Activated T-helper 1 cell treated with anti-CD3 and anti-CD28 coated beads, Interleukin-12 subunit alpha, Interleukin-12 subunit beta, Interleukin-2, Interleukin-4 antibody, amounts not matched to agents 30 ng/mL and 10 ng/mL and 1 ng/mL, durations not matched to agents 14 hours and 24 hours and 36 hours (primary cell): ENCODE data around the gene PKIB. TPM values are rescaled to one million over a fixed set of nuclear protein-coding genes. Genes with fewer than 3 reads are reported as not detected.
A peak's percentile ranks its signal among the peaks of the same experiment; 100 is the strongest.
"Not testable (repeated sequence)": the region's sequence is repeated elsewhere in the genome, so short reads cannot be mapped to it uniquely, and the experiment has no call there.

ENCODE experiments used
- DNase-seq: peaks from one replicate; pipeline ENCODE4 v3.0.0; 2021; ENCODE audit warnings: low spot score
- H3K27ac Mint-ChIP-seq: one replicate; pipeline ENCODE4 v1.8.0; 2021; ENCODE audit warnings: mild to moderate bottlenecking, mixed read lengths
- H3K27me3 Mint-ChIP-seq: one replicate; pipeline ENCODE4 v1.8.0; 2022; ENCODE audit warnings: mild to moderate bottlenecking, moderate library complexity, mixed read lengths; ENCODE audit not compliant: insufficient read depth
- H3K36me3 Mint-ChIP-seq: one replicate; pipeline ENCODE4 v1.8.0; 2021; ENCODE audit warnings: low read depth, mixed read lengths
- H3K4me1 Mint-ChIP-seq: one replicate; pipeline ENCODE4 v1.8.0; 2021; ENCODE audit warnings: low read depth, mixed read lengths
- H3K4me3 Mint-ChIP-seq: one replicate; pipeline ENCODE4 v1.8.0; 2021; ENCODE audit warnings: mild to moderate bottlenecking, moderate library complexity, mixed read lengths
- H3K9me3 Mint-ChIP-seq: one replicate; pipeline ENCODE4 v1.8.0; 2021; ENCODE audit warnings: mixed read lengths
- intact Hi-C: fragments of 100-400 bp; cut with micrococcal nuclease; formaldehyde crosslinking; loops from one replicate; pipeline ENCODE4 v1.15.1; 2024
- total RNA-seq: library from RNA; stranded (reverse); gene quantifications from 2 replicates; pipeline ENCODE4 v1.2.3, GENCODE V29; 2022

The PKIB gene
- total RNA-seq, 1 donor from 2014 or later, result not detected

GRCh38 chr6:122747573-122747972 is 137.4 kb downstream of the PKIB start:
- no peak overlapping the region for H3K27ac Mint-ChIP-seq
- H3K36me3 Mint-ChIP-seq, result no peaks in the 10 kb centered on the region
- no peaks in the 10 kb centered on the region for H3K9me3 Mint-ChIP-seq
- no peak overlapping the region for H3K4me3 Mint-ChIP-seq
- peaks cover 16% of the 10 kb centered on the region for H3K4me1 Mint-ChIP-seq
- H3K27me3 Mint-ChIP-seq, result no peaks in the 10 kb centered on the region
- intact Hi-C loops, result no loop called here
- no peak for DNase-seq

GRCh38 chr6:122748945-122749344 is 138.7 kb downstream of the PKIB start:
- H3K27me3 Mint-ChIP-seq, H3K9me3 Mint-ChIP-seq, H3K27ac Mint-ChIP-seq, intact Hi-C loops, H3K36me3 Mint-ChIP-seq, H3K4me3 Mint-ChIP-seq, DNase-seq: not testable (repeated sequence)
- peaks cover 26% of the 10 kb centered on the region for H3K4me1 Mint-ChIP-seq

DNA sequence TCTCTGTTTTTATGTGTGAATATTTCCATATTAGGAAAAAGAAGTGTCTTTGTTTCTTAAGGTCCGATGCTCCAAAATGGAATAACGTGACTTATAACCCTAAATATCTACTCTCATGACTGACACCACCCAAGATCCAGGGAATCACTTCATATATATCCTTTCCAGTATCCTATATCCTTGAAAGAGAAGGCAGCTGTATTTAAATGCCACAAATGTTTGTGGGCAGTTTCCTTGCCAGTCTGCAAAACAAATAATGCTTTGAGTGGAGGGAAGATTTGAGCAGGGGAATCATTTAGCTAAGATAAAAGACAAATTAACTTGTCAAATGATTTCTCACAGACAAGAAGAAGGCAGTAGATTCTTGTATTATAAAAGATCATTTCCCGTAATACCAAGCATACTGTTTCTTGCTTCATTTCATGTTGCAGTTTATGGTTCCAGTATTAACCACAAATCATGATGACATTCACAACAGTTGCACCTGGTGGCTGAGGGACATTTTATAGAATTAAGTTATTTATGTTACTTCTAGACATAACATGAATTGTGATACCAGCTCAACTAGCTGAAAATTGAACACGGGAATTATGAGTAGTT is 139.3 kb downstream of the PKIB start:
- Mint-ChIP-seq H3K4me1 (peaks cover 26% of the 10 kb centered on the region), H3K4me3 (no peak overlapping the region), H3K27me3 (no peaks in the 10 kb centered on the region), H3K27ac (no peak overlapping the region), H3K36me3 (no peaks in the 10 kb centered on the region), H3K9me3 (no peaks in the 10 kb centered on the region)
- intact Hi-C loops, result loop anchor here (2.0 kb wide), 1 partner anchor 49 kb away; no protein-coding TSS in a partner anchor
- DNase-seq, result no peak

- no peaks in the 10 kb centered on the region for H3K36me3 Mint-ChIP-seq
- H3K27me3 Mint-ChIP-seq, result no peaks in the 10 kb centered on the region
- no peak for DNase-seq
- H3K4me3 Mint-ChIP-seq, result peak overlapping the region; percentile 61
- intact Hi-C loops, result loop anchor here (2.0 kb wide), 1 partner anchor 47 kb away; no protein-coding TSS in a partner anchor
- H3K27ac Mint-ChIP-seq, result peak overlapping the region; percentile 74
- H3K9me3 Mint-ChIP-seq, result no peaks in the 10 kb centered on the region
- H3K4me1 Mint-ChIP-seq, result peaks cover 26% of the 10 kb centered on the region
These were observed 141.1 kb downstream of the PKIB start for GRCh38 chr6:122751326-122751725.

GRCh38 chr6:122752459-122752858 is 142.3 kb downstream of the PKIB start:
- Mint-ChIP-seq H3K4me3 (no peak overlapping the region), H3K27me3 (no peaks in the 10 kb centered on the region), H3K36me3 (no peaks in the 10 kb centered on the region), H3K9me3 (no peaks in the 10 kb centered on the region), H3K4me1 (peaks cover 26% of the 10 kb centered on the region), H3K27ac (no peak overlapping the region)
- intact Hi-C loops, result no loop called here
- no peak for DNase-seq

GRCh38 chr6:122753000-122753687 is 142.9 kb downstream of the PKIB start:
- Mint-ChIP-seq H3K27ac (no peak overlapping the region), H3K27me3 (no peaks in the 10 kb centered on the region), H3K9me3 (no peaks in the 10 kb centered on the region), H3K36me3 (no peaks in the 10 kb centered on the region), H3K4me3 (no peak overlapping the region), H3K4me1 (peaks cover 26% of the 10 kb centered on the region)
- intact Hi-C loops, result no loop called here
- DNase-seq, result no peak

GRCh38 chr6:122753688-122754056 is 143.5 kb downstream of the PKIB start:
- Mint-ChIP-seq H3K9me3 (no peaks in the 10 kb centered on the region), H3K36me3 (no peaks in the 10 kb centered on the region), H3K27me3 (no peaks in the 10 kb centered on the region), H3K4me3 (no peak overlapping the region), H3K4me1 (peaks cover 26% of the 10 kb centered on the region), H3K27ac (no peak overlapping the region)
- no peak for DNase-seq
- intact Hi-C loops, result no loop called here

DNA sequence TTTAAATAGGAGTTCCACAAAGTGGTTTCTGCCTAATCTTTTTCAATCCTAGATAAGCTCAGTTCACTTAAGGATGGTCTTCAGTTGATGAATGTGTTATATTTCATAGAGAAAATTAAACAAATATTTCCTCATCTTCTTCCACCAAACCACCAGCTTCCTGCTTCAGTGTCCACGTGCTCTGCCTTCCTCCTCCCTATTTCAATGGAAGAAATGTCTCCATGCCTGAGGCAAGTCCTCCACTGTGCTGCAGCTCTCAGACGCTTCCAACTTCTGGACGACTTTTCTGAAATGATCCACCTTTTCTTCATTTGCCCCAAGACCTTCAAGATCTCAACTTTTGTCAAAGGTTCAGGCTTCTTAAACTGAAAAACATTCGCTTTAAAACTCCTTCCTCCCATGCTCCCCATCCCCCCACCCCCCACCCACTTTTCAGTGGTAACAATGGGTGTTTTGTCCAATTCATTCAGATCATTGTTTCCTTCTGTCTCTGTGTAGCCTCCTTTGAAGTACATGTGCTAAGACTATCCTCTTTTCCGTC is 144.1 kb downstream of the PKIB start:
- no peaks in the 10 kb centered on the region for H3K36me3 Mint-ChIP-seq
- no peaks in the 10 kb centered on the region for H3K9me3 Mint-ChIP-seq
- no peaks in the 10 kb centered on the region for H3K27me3 Mint-ChIP-seq
- no peak for DNase-seq
- no peak overlapping the region for H3K27ac Mint-ChIP-seq
- peaks cover 30% of the 10 kb centered on the region for H3K4me1 Mint-ChIP-seq
- no peak overlapping the region for H3K4me3 Mint-ChIP-seq
- intact Hi-C loops, result no loop called here

- Mint-ChIP-seq H3K4me3 (no peak overlapping the region), H3K27me3 (no peaks in the 10 kb centered on the region), H3K9me3 (no peaks in the 10 kb centered on the region), H3K27ac (no peak overlapping the region), H3K4me1 (peaks cover 30% of the 10 kb centered on the region), H3K36me3 (no peaks in the 10 kb centered on the region)
- intact Hi-C loops, result no loop called here
- DNase-seq, result no peak
These were observed 145.7 kb downstream of the PKIB start for GRCh38 chr6:122755901-122756300.

DNA sequence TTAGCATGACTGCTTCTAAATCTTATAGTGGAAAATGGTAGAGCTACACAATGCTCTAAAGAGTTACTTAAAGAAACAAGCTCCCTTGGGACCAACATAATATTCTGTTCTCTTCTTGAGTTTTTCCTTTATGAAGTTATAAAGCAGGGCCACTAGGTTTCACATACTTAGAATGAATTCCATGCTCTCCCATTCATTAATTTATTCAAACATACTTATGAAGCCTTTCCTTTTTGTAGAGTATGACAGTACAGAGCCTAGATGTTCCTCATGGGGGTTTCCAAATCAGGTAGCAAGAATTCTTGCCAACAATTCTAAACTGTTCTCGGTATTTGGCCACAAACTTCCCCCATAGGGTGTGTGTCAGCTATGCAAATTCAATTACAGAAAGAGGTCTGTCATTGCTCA is 148.7 kb downstream of the PKIB start:
- intact Hi-C loops, result loop anchor here (2.0 kb wide), 1 partner anchor 30 kb away; the partner anchor contains the start of gene SMPDL3A
- H3K4me3 Mint-ChIP-seq, result no peak overlapping the region
- no peak for DNase-seq

GRCh38 chr6:122760330-122760729 is 150.1 kb downstream of the PKIB start:
- no peak for DNase-seq
- Mint-ChIP-seq H3K4me1 (peaks cover 9% of the 10 kb centered on the region), H3K27me3 (no peaks in the 10 kb centered on the region), H3K36me3 (no peaks in the 10 kb centered on the region), H3K9me3 (peaks cover 3% of the 10 kb centered on the region), H3K4me3 (no peak overlapping the region), H3K27ac (no peak overlapping the region)
- intact Hi-C loops, result no loop called here

More for the DNA sequence above, 148.7 kb downstream of the PKIB start:
- peaks cover 3% of the 10 kb centered on the region for H3K9me3 Mint-ChIP-seq
- H3K27me3 Mint-ChIP-seq, result no peaks in the 10 kb centered on the region
- H3K27ac Mint-ChIP-seq, result peak overlapping the region; percentile 5
- peaks cover 9% of the 10 kb centered on the region for H3K4me1 Mint-ChIP-seq
- no peaks in the 10 kb centered on the region for H3K36me3 Mint-ChIP-seq

- H3K4me3 Mint-ChIP-seq, result no peak overlapping the region
- no peaks in the 10 kb centered on the region for H3K36me3 Mint-ChIP-seq
- peaks cover 7% of the 10 kb centered on the region for H3K27me3 Mint-ChIP-seq
- peaks cover 3% of the 10 kb centered on the region for H3K9me3 Mint-ChIP-seq
- no peak for DNase-seq
- H3K27ac Mint-ChIP-seq, result no peak overlapping the region
- no peaks in the 10 kb centered on the region for H3K4me1 Mint-ChIP-seq
- intact Hi-C loops, result no loop called here
These were observed 156.1 kb downstream of the PKIB start for GRCh38 chr6:122766256-122766655.

- intact Hi-C loops, result no loop called here
- no peaks in the 10 kb centered on the region for H3K9me3 Mint-ChIP-seq
- H3K27ac Mint-ChIP-seq, result no peak overlapping the region
- no peak overlapping the region for H3K4me3 Mint-ChIP-seq
- peaks cover 21% of the 10 kb centered on the region for H3K27me3 Mint-ChIP-seq
- H3K36me3 Mint-ChIP-seq, result no peaks in the 10 kb centered on the region
- no peaks in the 10 kb centered on the region for H3K4me1 Mint-ChIP-seq
- DNase-seq, result no peak
These were observed 160.8 kb downstream of the PKIB start for GRCh38 chr6:122770835-122771601.
